GM19025 (cell line): ENCODE data around the gene PCED1B.
A peak's percentile ranks its signal among the peaks of the same experiment; 100 is the strongest.
"Not testable (repeated sequence)": the region's sequence is repeated elsewhere in the genome, so short reads cannot be mapped to it uniquely, and the experiment has no call there.

Experiments used
- ATAC-seq: cut with Tn5 transposase; IDR thresholded peaks from one replicate; pipeline ENCODE4 v1.9.1; 2021; ENCODE audit warnings: mild to moderate bottlenecking, low read depth, moderate library complexity; ENCODE audit not compliant: unreplicated experiment

Gene PCED1B

GRCh38 chr12:47079468-47079980 is at the start of gene PCED1B, which contains the start of gene AMIGO2:
Gene PCED1B (plus strand): TSS chr12:47079621. CDS start chr12:47235064, 155,443 bp downstream.
Gene AMIGO2 (minus strand): TSS chr12:47079959. CDS start chr12:47079002, 957 bp downstream.
- peak; percentile 64 for ATAC-seq

GRCh38 chr12:47029903-47030302 is 49.5 kb upstream of the PCED1B start:
- ATAC-seq: no peak

- ATAC-seq: no peak
These were observed 46.8 kb upstream of the PCED1B start for GRCh38 chr12:47032644-47033043.

GRCh38 chr12:47033081-47033480 is 46.3 kb upstream of the PCED1B start:
- ATAC-seq: no peak

- no peak for ATAC-seq
These were observed 45.4 kb upstream of the PCED1B start for GRCh38 chr12:47033789-47034555.

GRCh38 chr12:47034661-47035060 is 44.8 kb upstream of the PCED1B start:
- ATAC-seq: no peak

- no peak for ATAC-seq
These were observed 43.9 kb upstream of the PCED1B start for GRCh38 chr12:47035484-47035883.

GRCh38 chr12:47038270-47038748 is 41.1 kb upstream of the PCED1B start:
- ATAC-seq: no peak

- ATAC-seq: no peak
These were observed 40.3 kb upstream of the PCED1B start for GRCh38 chr12:47039079-47039478.

- ATAC-seq: no peak
These were observed 39.7 kb upstream of the PCED1B start for GRCh38 chr12:47039756-47040155.

- no peak for ATAC-seq
These were observed 38.1 kb upstream of the PCED1B start for GRCh38 chr12:47041327-47041726.

GRCh38 chr12:47048541-47048940 is 30.9 kb upstream of the PCED1B start:
- no peak for ATAC-seq

GRCh38 chr12:47051291-47051690 is 28.1 kb upstream of the PCED1B start:
- ATAC-seq: not testable (repeated sequence)

GRCh38 chr12:47052274-47052673 is 27.1 kb upstream of the PCED1B start:
- ATAC-seq: no peak

GRCh38 chr12:47053961-47054360 is 25.5 kb upstream of the PCED1B start:
- ATAC-seq: no peak

- no peak for ATAC-seq
These were observed 24.8 kb upstream of the PCED1B start for GRCh38 chr12:47054659-47055058.

- not testable (repeated sequence) for ATAC-seq
These were observed 23.6 kb upstream of the PCED1B start for GRCh38 chr12:47055856-47056255.

GRCh38 chr12:47056944-47057343 is 22.5 kb upstream of the PCED1B start:
- not testable (repeated sequence) for ATAC-seq

GRCh38 chr12:47058640-47059039 is 20.8 kb upstream of the PCED1B start:
- ATAC-seq: not testable (repeated sequence)

GRCh38 chr12:47065546-47065945 is 13.9 kb upstream of the PCED1B start:
- ATAC-seq: no peak

- ATAC-seq: no peak
These were observed 13.0 kb upstream of the PCED1B start for GRCh38 chr12:47066278-47067025.
